ENCODE measurements around the gene PPP2R2C. TPM values are rescaled to one million over a fixed set of nuclear protein-coding genes. Genes with fewer than 3 reads are reported as not detected.

The PPP2R2C gene
- total RNA-seq, 1 donor, result under 0.01 TPM

GRCh38 chr4:6422866-6423265 lies 49.5 kb downstream of the PPP2R2C start:
- no peaks in the 10 kb centered on the region for H3K36me3 ChIP-seq (ENCODE audit: insufficient read depth, low read length)
- no peaks in the 10 kb centered on the region for H3K79me2 ChIP-seq (ENCODE audit: insufficient read depth, low read length)
- no peak overlapping the region for H3K27ac ChIP-seq (ENCODE audit: low read depth, low read length)
- H4K20me1 ChIP-seq (ENCODE audit: insufficient read depth, low read length), result no peaks in the 10 kb centered on the region
- H2AFZ ChIP-seq (ENCODE audit: low read length), result no peak overlapping the region
- no peak overlapping the region for H3K4me2 ChIP-seq (ENCODE audit: insufficient read depth, low read length)
- no peak for TF ChIP-seq CTCF (IDR thresholded peaks at IDR 0.05; ENCODE audit: extremely low read depth, low read depth, low read length)
- no peak for DNase-seq (ENCODE audit: insufficient read length, low spot score, missing footprints)
- no peak overlapping the region for H3K4me3 ChIP-seq (ENCODE audit: insufficient read depth, low read length)
- H3K4me1 ChIP-seq (ENCODE audit: insufficient read depth, low read length), result no peaks in the 10 kb centered on the region
- no peaks in the 10 kb centered on the region for H3K27me3 ChIP-seq (ENCODE audit: insufficient read depth, low read length)
- H3K9me3 ChIP-seq (ENCODE audit: low read depth, low read length), result no peaks in the 10 kb centered on the region

GRCh38 chr4:6422105-6422504 lies 50.3 kb downstream of the PPP2R2C start:
- no peak overlapping the region for H3K27ac ChIP-seq (ENCODE audit: low read depth, low read length)
- H3K4me3 ChIP-seq (ENCODE audit: insufficient read depth, low read length), result no peak overlapping the region
- DNase-seq (ENCODE audit: insufficient read length, low spot score, missing footprints), result no peak
- no peaks in the 10 kb centered on the region for H3K36me3 ChIP-seq (ENCODE audit: insufficient read depth, low read length)
- H3K79me2 ChIP-seq (ENCODE audit: insufficient read depth, low read length), result no peaks in the 10 kb centered on the region
- H2AFZ ChIP-seq (ENCODE audit: low read length), result no peak overlapping the region
- H3K27me3 ChIP-seq (ENCODE audit: insufficient read depth, low read length), result no peaks in the 10 kb centered on the region
- no peaks in the 10 kb centered on the region for H3K4me1 ChIP-seq (ENCODE audit: insufficient read depth, low read length)
- no peak for TF ChIP-seq CTCF (IDR thresholded peaks at IDR 0.05; ENCODE audit: extremely low read depth, low read depth, low read length)
- H3K9me3 ChIP-seq (ENCODE audit: low read depth, low read length), result no peaks in the 10 kb centered on the region
- no peaks in the 10 kb centered on the region for H4K20me1 ChIP-seq (ENCODE audit: insufficient read depth, low read length)
- no peak overlapping the region for H3K4me2 ChIP-seq (ENCODE audit: insufficient read depth, low read length)

- H3K36me3 ChIP-seq (ENCODE audit: insufficient read depth, low read length), result no peaks in the 10 kb centered on the region
- DNase-seq (ENCODE audit: insufficient read length, low spot score, missing footprints), result no peak
- H3K4me3 ChIP-seq (ENCODE audit: insufficient read depth, low read length), result no peak overlapping the region
- TF ChIP-seq CTCF (IDR thresholded peaks at IDR 0.05; ENCODE audit: extremely low read depth, low read depth, low read length), result no peak
- no peak overlapping the region for H3K27ac ChIP-seq (ENCODE audit: low read depth, low read length)
- no peaks in the 10 kb centered on the region for H3K79me2 ChIP-seq (ENCODE audit: insufficient read depth, low read length)
- no peaks in the 10 kb centered on the region for H3K27me3 ChIP-seq (ENCODE audit: insufficient read depth, low read length)
- no peaks in the 10 kb centered on the region for H3K4me1 ChIP-seq (ENCODE audit: insufficient read depth, low read length)
- no peak overlapping the region for H2AFZ ChIP-seq (ENCODE audit: low read length)
- H4K20me1 ChIP-seq (ENCODE audit: insufficient read depth, low read length), result no peaks in the 10 kb centered on the region
- no peaks in the 10 kb centered on the region for H3K9me3 ChIP-seq (ENCODE audit: low read depth, low read length)
- no peak overlapping the region for H3K4me2 ChIP-seq (ENCODE audit: insufficient read depth, low read length)
Measured at GRCh38 chr4:6421397-6421796, 51.0 kb downstream of the PPP2R2C start.

- H4K20me1 ChIP-seq (ENCODE audit: insufficient read depth, low read length), result no peaks in the 10 kb centered on the region
- H3K27ac ChIP-seq (ENCODE audit: low read depth, low read length), result no peak overlapping the region
- H3K4me3 ChIP-seq (ENCODE audit: insufficient read depth, low read length), result no peak overlapping the region
- H3K36me3 ChIP-seq (ENCODE audit: insufficient read depth, low read length), result no peaks in the 10 kb centered on the region
- no peaks in the 10 kb centered on the region for H3K4me1 ChIP-seq (ENCODE audit: insufficient read depth, low read length)
- H3K79me2 ChIP-seq (ENCODE audit: insufficient read depth, low read length), result no peaks in the 10 kb centered on the region
- no peak for DNase-seq (ENCODE audit: insufficient read length, low spot score, missing footprints)
- H3K4me2 ChIP-seq (ENCODE audit: insufficient read depth, low read length), result no peak overlapping the region
- H3K9me3 ChIP-seq (ENCODE audit: low read depth, low read length), result no peaks in the 10 kb centered on the region
- TF ChIP-seq CTCF (IDR thresholded peaks at IDR 0.05; ENCODE audit: extremely low read depth, low read depth, low read length), result no peak
- H3K27me3 ChIP-seq (ENCODE audit: insufficient read depth, low read length), result no peaks in the 10 kb centered on the region
- no peak overlapping the region for H2AFZ ChIP-seq (ENCODE audit: low read length)
Measured at GRCh38 chr4:6420972-6421371, 51.4 kb downstream of the PPP2R2C start.

Measured in osteoblast (primary cell).